Trophoblast cell (in vitro differentiated cells and primary cell): ENCODE data around the gene AP5Z1.
A peak's percentile ranks its signal among the peaks of the same experiment; 100 is the strongest.

Experiments
- DNase-seq, 2 donors: peaks; one replicate each; pipeline ENCODE4 v3.0.0-alpha.2; 2016
- H2AFZ ChIP-seq: 2 replicates; pipeline ENCODE4 v1.6.1; 2013; ENCODE audit warnings: low read length, moderate library complexity, mild to moderate bottlenecking; ENCODE audit not compliant: insufficient read depth, poor library complexity
- H2AK5ac ChIP-seq: 2 replicates; pipeline ENCODE4 v1.6.1; 2013; ENCODE audit warnings: mild to moderate bottlenecking, low read length
- H2BK120ac ChIP-seq: 2 replicates; pipeline ENCODE4 v1.6.1; 2013; ENCODE audit warnings: low read length, mild to moderate bottlenecking, moderate library complexity; ENCODE audit not compliant: insufficient read depth, poor library complexity
- H2BK12ac ChIP-seq: 2 replicates; pipeline ENCODE4 v1.6.1; 2013; ENCODE audit warnings: mild to moderate bottlenecking, low read length, moderate library complexity
- H2BK5ac ChIP-seq: 2 replicates; pipeline ENCODE4 v1.6.1; 2013; ENCODE audit warnings: low read length, low read depth, moderate library complexity, mild to moderate bottlenecking; ENCODE audit not compliant: poor library complexity
- H3K14ac ChIP-seq: 2 replicates; pipeline ENCODE4 v1.6.1; 2013; ENCODE audit warnings: mild to moderate bottlenecking, low read length
- H3K18ac ChIP-seq: 2 replicates; pipeline ENCODE4 v1.6.1; 2013; ENCODE audit warnings: mild to moderate bottlenecking, low read length
- H3K23ac ChIP-seq: 2 replicates; pipeline ENCODE4 v1.6.1; 2013; ENCODE audit warnings: low read length
- H3K27ac ChIP-seq: 2 replicates; pipeline ENCODE4 v1.5.1; 2013; ENCODE audit warnings: low read depth, mild to moderate bottlenecking, inconsistent platforms, low read length, moderate library complexity
- H3K27me3 ChIP-seq: 2 replicates; pipeline ENCODE4 v1.6.1; 2013; ENCODE audit warnings: inconsistent platforms, mild to moderate bottlenecking, low read length, moderate library complexity; ENCODE audit not compliant: insufficient read depth
- H3K36me3 ChIP-seq, 2 experiments: 1 replicate in 1 of 2; 2 replicates in 1 of 2; pipeline ENCODE4 v1.6.1; 2013; ENCODE audit warnings: low read length in 2 of 2, mild to moderate bottlenecking in 2 of 2, moderate library complexity in 1 of 2; ENCODE audit not compliant: insufficient read depth in 2 of 2, control insufficient read depth in 1 of 2
- H3K4ac ChIP-seq: 2 replicates; pipeline ENCODE4 v1.6.1; 2013; ENCODE audit warnings: low read depth, mild to moderate bottlenecking, low read length, moderate library complexity
- H3K4me1 ChIP-seq, 2 experiments: 1 replicate in 1 of 2; 2 replicates in 1 of 2; pipeline ENCODE4 v1.6.1; 2013; ENCODE audit warnings: low read length in 2 of 2, mild to moderate bottlenecking in 2 of 2, moderate library complexity in 1 of 2; ENCODE audit not compliant: insufficient read depth in 2 of 2, control insufficient read depth in 1 of 2
- H3K4me2 ChIP-seq: 2 replicates; pipeline ENCODE4 v1.6.1; 2013; ENCODE audit warnings: inconsistent platforms, mild to moderate bottlenecking, low read length, moderate library complexity
- H3K4me3 ChIP-seq: 2 replicates; pipeline ENCODE4 v1.5.1; 2013; ENCODE audit warnings: mild to moderate bottlenecking, low read depth, low read length, inconsistent platforms
- H3K79me1 ChIP-seq: one replicate; pipeline ENCODE4 v1.6.1; 2013; ENCODE audit warnings: low read length
- H3K79me2 ChIP-seq: 2 replicates; pipeline ENCODE4 v1.6.1; 2013; ENCODE audit warnings: low read length, mild to moderate bottlenecking; ENCODE audit not compliant: control insufficient read depth, insufficient read depth, poor library complexity
- H3K9ac ChIP-seq: 2 replicates; pipeline ENCODE4 v1.6.1; 2013; ENCODE audit warnings: mild to moderate bottlenecking, low read length
- H3K9me3 ChIP-seq: 2 replicates; pipeline ENCODE4 v1.6.1; 2013; ENCODE audit warnings: low read depth, mild to moderate bottlenecking, control low read depth, inconsistent platforms, low read length; ENCODE audit not compliant: insufficient read depth
- H4K12ac ChIP-seq: 2 replicates; pipeline ENCODE4 v1.6.1; 2013; ENCODE audit warnings: low read depth, mild to moderate bottlenecking, low read length, moderate library complexity
- H4K8ac ChIP-seq: 2 replicates; pipeline ENCODE4 v1.6.1; 2013; ENCODE audit warnings: low read depth, mild to moderate bottlenecking, low read length, moderate library complexity
- H4K91ac ChIP-seq: one replicate; pipeline ENCODE4 v1.6.1; 2013; ENCODE audit warnings: low read depth, mild to moderate bottlenecking, low read length, moderate library complexity
- WGBS: extraction: QIAGEN DNeasy Blood & Tissue Kit; methylation state at CpG from one replicate; pipeline ENCODE4 v1.1.7; 2013; ENCODE audit warnings: missing lambda C conversion rate; ENCODE audit not compliant: insufficient read length, insufficient coverage; ENCODE audit errors: extremely low coverage; 5-methylcytosine and 5-hydroxymethylcytosine counted together

AP5Z1 gene

DNA sequence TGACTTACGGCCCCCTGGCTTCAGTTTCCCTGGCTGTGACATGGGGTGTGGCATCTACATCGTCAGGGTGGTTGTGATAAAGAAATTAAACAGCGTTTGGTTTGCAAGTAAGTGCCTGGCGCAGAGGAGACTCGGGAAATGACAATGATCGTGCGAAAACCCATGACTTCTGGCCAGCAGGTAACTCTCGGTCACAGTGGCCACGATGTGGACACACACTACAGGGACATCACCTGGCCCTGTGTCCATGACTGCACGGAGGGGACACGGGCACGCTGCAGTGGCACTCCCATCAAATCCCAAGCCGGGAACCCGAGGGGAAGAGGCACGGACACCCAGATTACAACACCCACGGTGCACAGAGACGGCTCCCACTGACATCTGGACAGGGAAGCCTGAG, 57.8 kb downstream of the AP5Z1 start:
- no peak overlapping the region for H3K23ac ChIP-seq
- no peak overlapping the region for H2BK5ac ChIP-seq
- H3K4me2 ChIP-seq, result no peak overlapping the region
- no peak overlapping the region for H3K14ac ChIP-seq
- no peak overlapping the region for H3K4me3 ChIP-seq
- no peaks in the 10 kb centered on the region for H3K4me1 ChIP-seq
- no peaks in the 10 kb centered on the region for H3K36me3 ChIP-seq
- H2BK12ac ChIP-seq, result no peak overlapping the region
- no peak overlapping the region for H2AK5ac ChIP-seq
- no peaks in the 10 kb centered on the region for H3K27me3 ChIP-seq
- H3K9me3 ChIP-seq, result peaks cover 2% of the 10 kb centered on the region
- H4K91ac ChIP-seq, result no peak overlapping the region
- no peaks in the 10 kb centered on the region for H3K79me1 ChIP-seq
- H4K8ac ChIP-seq, result no peak overlapping the region
- no CpG with 5 or more reads among the region's 17 CpGs for WGBS
- DNase-seq, result peak; percentile 25 to 60
- H2BK120ac ChIP-seq, result no peak overlapping the region
- H4K12ac ChIP-seq, result no peak overlapping the region
- no peaks in the 10 kb centered on the region for H3K79me2 ChIP-seq
- H2AFZ ChIP-seq, result no peak overlapping the region
- H3K4ac ChIP-seq, result no peak overlapping the region
- H3K18ac ChIP-seq, result no peak overlapping the region
- H3K9ac ChIP-seq, result no peak overlapping the region
- H3K27ac ChIP-seq, result no peak overlapping the region

DNA sequence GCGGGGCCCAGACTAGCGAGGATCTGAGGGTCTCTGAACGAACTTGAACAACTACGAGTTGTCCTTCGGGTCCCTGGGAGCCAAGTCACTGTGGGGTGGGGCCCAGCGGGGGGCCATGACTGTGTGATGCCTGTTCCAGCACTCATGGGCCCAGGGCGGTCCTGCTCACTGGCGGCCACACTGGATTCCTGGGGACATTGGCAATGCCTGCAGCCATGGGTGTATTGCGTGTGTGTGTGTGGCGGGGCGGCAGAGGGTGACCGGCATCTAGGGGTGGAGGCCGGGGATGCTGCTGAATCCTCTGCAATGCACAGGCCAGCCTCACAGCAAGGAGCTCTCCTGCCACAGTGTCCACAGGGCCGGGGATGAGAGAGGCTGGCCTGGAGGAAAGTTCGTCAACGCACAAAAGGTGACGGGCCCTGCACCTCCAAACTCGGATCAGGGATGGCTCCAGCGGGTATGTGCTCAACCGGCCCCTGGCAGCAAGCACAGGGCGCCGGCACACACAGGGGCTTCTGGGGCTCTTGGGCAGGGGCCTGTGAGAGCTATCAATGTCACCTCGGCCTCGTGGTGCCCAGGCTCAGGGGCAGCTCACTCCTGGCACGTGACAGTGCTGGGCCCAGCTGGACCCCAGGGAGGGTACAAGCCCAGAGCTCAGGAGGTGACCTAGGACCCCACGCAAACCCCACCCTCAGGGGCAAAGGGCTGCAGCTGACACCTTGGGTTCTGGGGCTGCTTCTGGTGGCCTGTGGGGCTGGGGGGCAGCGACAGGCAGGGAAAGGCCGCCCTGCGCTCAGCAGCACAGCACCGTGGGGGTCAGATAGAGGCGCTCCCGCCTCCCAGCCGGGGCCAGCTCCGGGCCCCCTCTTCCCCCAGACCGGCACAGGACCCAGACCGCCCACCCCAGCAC, 58.5 kb downstream of the AP5Z1 start:
- Histone ChIP-seq H4K91ac (no peak overlapping the region), H2BK5ac (no peak overlapping the region), H2AK5ac (no peak overlapping the region), H3K4me2 (no peak overlapping the region), H3K27me3 (no peaks in the 10 kb centered on the region), H2BK120ac (no peak overlapping the region), H2BK12ac (no peak overlapping the region), H3K36me3 (no peaks in the 10 kb centered on the region), H3K23ac (no peak overlapping the region), H3K9ac (no peak overlapping the region), H3K79me1 (no peaks in the 10 kb centered on the region), H3K79me2 (no peaks in the 10 kb centered on the region), H3K18ac (no peak overlapping the region), H4K12ac (no peak overlapping the region), H3K14ac (no peak overlapping the region), H3K4me3 (no peak overlapping the region), H3K27ac (no peak overlapping the region), H4K8ac (no peak overlapping the region), H3K4ac (no peak overlapping the region), H3K9me3 (peaks cover 2% of the 10 kb centered on the region), H3K4me1 (no peaks in the 10 kb centered on the region), H2AFZ (no peak overlapping the region)
- no CpG with 5 or more reads among the region's 36 CpGs for WGBS
- peak in 1 of 2 donors; percentile 50 for DNase-seq

DNA sequence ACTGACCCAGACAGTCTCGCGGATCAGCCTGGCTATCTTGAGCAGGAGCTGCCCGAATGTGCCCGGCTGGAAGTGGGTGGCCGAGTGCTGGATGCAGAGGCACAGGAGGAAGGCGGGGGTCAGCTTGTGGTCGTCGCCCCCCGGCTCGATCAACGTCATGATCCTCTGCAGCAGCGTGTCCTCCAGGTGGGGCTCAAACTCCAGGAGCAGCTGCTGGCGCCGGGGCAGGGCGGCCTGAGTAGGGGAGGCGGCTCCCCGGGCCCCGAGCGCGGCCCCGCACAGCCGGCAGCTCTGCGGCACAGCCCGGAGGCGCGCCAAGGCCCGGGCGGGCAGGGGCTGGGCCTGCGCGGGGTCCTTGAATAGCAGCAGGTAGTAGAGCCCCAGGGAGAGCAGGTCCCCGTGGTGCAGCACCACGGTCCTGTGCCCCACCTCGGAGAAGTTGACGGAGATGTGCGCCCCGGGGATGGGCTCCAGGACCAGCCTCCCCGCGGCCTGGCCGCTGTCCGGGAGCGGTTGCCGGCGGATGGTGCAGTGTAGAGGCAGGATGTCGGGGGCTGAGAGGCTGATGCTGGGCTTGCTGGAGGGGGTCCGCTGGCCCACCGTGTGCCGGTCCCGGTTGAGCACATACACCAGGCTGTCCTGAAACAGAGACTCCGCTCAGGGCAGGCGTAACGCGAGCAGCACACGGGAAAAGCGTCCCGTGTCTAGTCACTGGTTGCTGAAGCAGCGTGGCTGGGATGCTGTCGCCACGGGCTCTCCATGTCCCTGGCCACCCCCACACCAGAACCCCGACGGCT, 59.4 kb downstream of the AP5Z1 start:
- WGBS, result no CpG with 5 or more reads among the region's 60 CpGs
- no peak overlapping the region for H3K9ac ChIP-seq
- H3K4me3 ChIP-seq, result no peak overlapping the region
- no peak overlapping the region for H2BK12ac ChIP-seq
- no peak overlapping the region for H2BK5ac ChIP-seq
- H2BK120ac ChIP-seq, result no peak overlapping the region
- no peak overlapping the region for H3K4me2 ChIP-seq
- H3K79me1 ChIP-seq, result no peaks in the 10 kb centered on the region
- no peaks in the 10 kb centered on the region for H3K36me3 ChIP-seq
- no peak overlapping the region for H3K27ac ChIP-seq
- H3K23ac ChIP-seq, result no peak overlapping the region
- no peaks in the 10 kb centered on the region for H3K27me3 ChIP-seq
- H4K8ac ChIP-seq, result no peak overlapping the region
- no peak overlapping the region for H3K14ac ChIP-seq
- peaks cover 2% of the 10 kb centered on the region for H3K9me3 ChIP-seq
- no peak overlapping the region for H4K91ac ChIP-seq
- no peak for DNase-seq
- H2AK5ac ChIP-seq, result no peak overlapping the region
- H2AFZ ChIP-seq, result no peak overlapping the region
- H3K4me1 ChIP-seq, result no peaks in the 10 kb centered on the region
- H4K12ac ChIP-seq, result no peak overlapping the region
- no peak overlapping the region for H3K4ac ChIP-seq
- H3K79me2 ChIP-seq, result no peaks in the 10 kb centered on the region
- no peak overlapping the region for H3K18ac ChIP-seq

DNA sequence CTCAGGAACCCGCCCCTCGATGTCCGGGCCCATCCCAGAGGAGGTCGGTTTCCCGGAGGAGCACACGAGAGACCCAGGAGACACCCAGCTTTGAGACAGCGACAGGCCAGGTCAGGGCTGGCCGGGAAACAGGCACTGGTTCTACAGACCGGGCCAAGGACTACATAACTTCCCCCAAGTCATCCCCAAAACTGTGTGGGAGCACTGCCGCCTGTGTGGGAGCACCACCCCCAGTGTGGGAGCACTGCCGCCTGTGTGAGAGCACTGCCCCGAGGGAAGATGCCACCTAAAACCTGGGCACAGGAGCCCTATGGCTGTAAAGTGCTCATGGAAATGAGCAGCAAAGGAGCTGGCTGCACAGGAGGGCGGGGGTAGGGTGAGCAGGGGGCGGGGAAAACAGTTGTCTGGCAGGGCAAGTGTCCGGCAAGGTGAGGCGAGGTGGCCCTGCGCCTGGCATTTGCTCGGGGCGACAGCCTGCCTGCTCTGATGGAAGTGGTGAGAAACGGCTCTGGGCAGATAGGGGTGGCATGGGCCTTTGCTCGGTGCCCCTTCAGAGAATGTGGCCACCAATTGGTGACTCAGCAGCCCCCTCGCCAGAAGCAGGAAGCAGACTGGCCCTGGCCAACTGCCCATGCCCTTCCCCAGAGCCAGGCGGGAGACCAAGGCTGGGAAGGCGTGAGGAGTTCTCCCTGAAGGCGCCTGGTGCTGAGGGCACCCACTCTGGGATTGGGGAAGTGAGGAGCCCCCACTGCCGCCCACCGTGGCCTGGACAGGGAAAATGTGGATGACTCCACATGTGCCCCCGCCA, 60.2 kb downstream of the AP5Z1 start:
- WGBS, result no CpG with 5 or more reads among the region's 28 CpGs
- Histone ChIP-seq H2BK12ac (no peak overlapping the region), H3K4ac (no peak overlapping the region), H4K91ac (no peak overlapping the region), H3K4me3 (no peak overlapping the region), H3K27ac (no peak overlapping the region), H3K27me3 (no peaks in the 10 kb centered on the region), H3K4me1 (no peaks in the 10 kb centered on the region), H4K8ac (no peak overlapping the region), H3K79me1 (no peaks in the 10 kb centered on the region), H3K9me3 (no peaks in the 10 kb centered on the region), H2BK5ac (no peak overlapping the region), H3K18ac (no peak overlapping the region), H2AFZ (no peak overlapping the region), H3K4me2 (no peak overlapping the region), H3K23ac (no peak overlapping the region), H3K14ac (no peak overlapping the region), H2BK120ac (no peak overlapping the region), H2AK5ac (no peak overlapping the region), H3K79me2 (no peaks in the 10 kb centered on the region), H3K36me3 (no peaks in the 10 kb centered on the region), H4K12ac (no peak overlapping the region), H3K9ac (no peak overlapping the region)
- peak in 1 of 2 donors; percentile 49 for DNase-seq
